Adipose tissue (tissue), 3 donors: ENCODE results near the gene PLXNA3. TPM values are rescaled to one million over a fixed set of nuclear protein-coding genes. Genes with fewer than 3 reads are reported as not detected.

Experiments used
- H3K27ac ChIP-seq: one replicate; pipeline ENCODE4 v1.5.1; 2013; ENCODE audit warnings: low read depth, low read length
- WGBS, 3 donors: extraction: QIAGEN DNeasy Blood & Tissue Kit; methylation state at CpG; one replicate each; pipeline ENCODE4 v1.1.7; 2013; 5-methylcytosine and 5-hydroxymethylcytosine counted together
- polyA plus RNA-seq, 3 donors: library from polyadenylated mRNA; stranded (reverse); fragments of 200-250 nt; gene quantifications; one replicate each; pipeline ENCODE4 v1.2.3, GENCODE V29; 2013
- donor health status: healthy with polysubstance abuse.
- donor health status: Bipolar disorder and iron deficiency.
- donor health status: healthy.

The PLXNA3 gene
- polyA plus RNA-seq, 3 donors, result 6.3 to 11.6 (median 9.7) TPM

DNA sequence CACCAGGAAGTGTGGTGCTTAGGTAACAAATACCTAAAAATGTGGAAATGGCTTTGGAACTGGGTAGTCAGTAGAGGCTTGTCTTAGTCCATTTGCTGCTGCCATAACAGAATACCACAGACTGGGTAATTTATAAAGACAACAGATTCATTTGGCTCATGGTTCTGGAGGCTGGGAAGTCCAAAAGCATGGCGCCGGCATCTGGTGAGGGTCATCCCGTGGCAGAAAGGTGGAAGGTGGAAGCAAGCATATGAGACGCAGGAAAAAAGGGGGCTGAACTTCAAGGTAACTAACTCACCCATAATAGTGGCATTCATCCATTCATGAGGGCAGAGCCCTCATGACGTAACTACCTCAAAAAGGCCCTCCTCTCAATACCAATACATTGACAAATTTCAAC lies 51.4 kb downstream of the PLXNA3 start:
- 92 to 97% (median 95%) methylated on average over 2 to 5 of the region's 5 CpGs for WGBS, 3 donors
- no peak overlapping the region for H3K27ac ChIP-seq

- WGBS, 3 donors, result 54 to 78% (median 67%) methylated on average over 12 of the region's 12 CpGs
- H3K27ac ChIP-seq, result no peak overlapping the region
These were observed 53.7 kb downstream of the PLXNA3 start for GRCh38 chrX:154511761-154512160.

- 87 to 95% (median 94%) methylated on average over 13 to 16 of the region's 16 CpGs for WGBS, 3 donors
- no peak overlapping the region for H3K27ac ChIP-seq
These were observed 54.9 kb downstream of the PLXNA3 start for GRCh38 chrX:154512879-154513553.

GRCh38 chrX:154513716-154514115 lies 55.6 kb downstream of the PLXNA3 start:
- 87 to 93% (median 89%) methylated on average over 2 of the region's 2 CpGs for WGBS, 3 donors

GRCh38 chrX:154515090-154515965 lies 57.2 kb downstream of the PLXNA3 start:
- 16 to 41% (median 22%) methylated on average over 19 to 34 of the region's 34 CpGs for WGBS, 3 donors

More at GRCh38 chrX:154513716-154514115, 55.6 kb downstream of the PLXNA3 start:
- no peak overlapping the region for H3K27ac ChIP-seq

GRCh38 chrX:154515966-154516655 lies 58.0 kb downstream of the PLXNA3 start, which contains the start of gene FAM3A:
Gene FAM3A, minus strand, starts transcription at chrX:154516232. Its CDS starts 460 bp downstream, at chrX:154515772.
- peak within 1 kb of the TSS; percentile 38 for H3K27ac ChIP-seq
- WGBS, 3 donors, result 0 to 38% (median 0%) methylated on average over 15 to 49 of the region's 59 CpGs

More at GRCh38 chrX:154515090-154515965, 57.2 kb downstream of the PLXNA3 start:
- H3K27ac ChIP-seq, result no peak overlapping the region

- 3 to 32% (median 5%) methylated on average over 18 to 19 of the region's 19 CpGs for WGBS, 3 donors
- H3K27ac ChIP-seq, result peak overlapping the region; percentile 38
These were observed 58.6 kb downstream of the PLXNA3 start for GRCh38 chrX:154516656-154517100.

DNA sequence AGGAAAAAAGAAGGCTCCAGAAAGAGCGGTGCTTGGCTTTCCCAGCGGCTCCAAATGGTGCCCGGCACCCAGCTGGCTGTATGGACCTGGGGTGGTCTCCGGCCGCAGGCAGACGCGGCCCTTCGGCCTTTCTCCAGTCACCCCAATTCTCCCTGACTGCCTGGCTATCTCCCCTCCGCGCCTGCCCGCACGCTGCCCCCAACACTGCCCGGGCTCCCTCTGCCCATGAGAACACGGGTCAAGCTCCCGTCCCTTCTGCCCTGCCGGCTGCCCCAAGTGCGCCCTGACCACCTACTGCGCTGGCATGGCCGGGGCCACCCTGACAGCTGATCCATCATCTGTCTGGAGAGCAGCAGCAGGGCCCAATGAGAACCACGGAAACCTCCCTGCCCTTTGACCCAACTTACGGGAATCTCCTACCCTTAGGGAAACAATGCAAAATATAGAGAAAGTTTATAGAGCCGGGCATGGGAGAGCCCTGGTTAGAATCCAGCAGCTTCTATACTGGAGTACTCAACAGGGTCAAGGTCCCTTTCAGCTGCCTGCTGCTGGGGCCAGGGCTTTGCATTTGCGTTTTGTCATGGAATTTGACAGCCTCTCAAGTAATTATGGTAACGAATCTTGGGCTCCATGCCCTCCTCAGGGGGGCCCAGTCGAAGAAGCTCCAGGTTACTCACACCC lies 59.2 kb downstream of the PLXNA3 start:
- H3K27ac ChIP-seq, result no peak overlapping the region
- WGBS, 3 donors, result 21 to 58% (median 56%) methylated on average over 24 to 25 of the region's 25 CpGs

GRCh38 chrX:154519389-154519788 lies 61.3 kb downstream of the PLXNA3 start:
- WGBS, 3 donors, result 93 to 95% (median 94%) methylated on average over 8 of the region's 8 CpGs
- H3K27ac ChIP-seq, result no peak overlapping the region

DNA sequence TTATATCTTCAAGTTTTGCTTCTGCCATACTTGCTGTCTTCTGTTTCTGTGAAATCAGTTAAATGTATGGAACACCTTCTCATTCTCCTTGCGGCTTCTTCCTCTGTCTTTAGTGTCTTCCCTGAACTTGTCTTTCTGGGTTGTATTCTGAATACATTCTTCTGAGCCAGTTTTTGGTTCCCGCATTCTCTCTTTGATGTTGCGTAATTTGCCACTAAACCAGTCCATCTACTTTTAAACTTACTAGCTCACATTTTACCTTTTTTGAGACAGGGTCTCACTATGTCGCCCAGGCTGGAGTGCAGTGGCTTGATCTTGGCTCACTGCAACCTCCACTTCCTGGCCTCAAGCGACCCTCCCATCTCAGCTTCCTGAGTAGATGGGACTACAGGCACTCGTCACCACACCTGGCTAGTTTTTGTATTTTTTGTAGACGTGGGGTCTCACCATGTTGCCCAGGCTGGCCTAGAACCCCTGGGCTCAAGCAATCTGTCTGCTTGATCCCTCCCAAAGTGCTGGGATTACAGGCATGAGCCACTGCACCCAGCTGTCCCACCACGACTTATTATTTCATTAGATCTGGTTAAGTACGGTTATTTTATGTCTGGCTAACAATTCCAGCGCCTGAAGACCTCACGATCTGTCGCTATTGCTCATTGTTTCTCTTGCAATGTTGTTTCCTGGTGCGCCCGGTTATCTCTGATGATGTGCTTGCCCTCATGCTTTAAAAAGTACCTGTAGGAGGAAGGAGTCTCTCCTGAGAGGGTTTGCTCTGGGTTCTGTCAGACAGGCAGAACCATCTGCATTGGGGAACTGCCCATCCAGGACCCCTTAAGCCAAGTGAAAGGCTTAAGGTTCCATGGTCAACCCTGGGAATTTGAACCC lies 67.8 kb downstream of the PLXNA3 start:
- no peak overlapping the region for H3K27ac ChIP-seq
- WGBS, 3 donors, result 78 to 87% (median 79%) methylated on average over 14 of the region's 14 CpGs

DNA sequence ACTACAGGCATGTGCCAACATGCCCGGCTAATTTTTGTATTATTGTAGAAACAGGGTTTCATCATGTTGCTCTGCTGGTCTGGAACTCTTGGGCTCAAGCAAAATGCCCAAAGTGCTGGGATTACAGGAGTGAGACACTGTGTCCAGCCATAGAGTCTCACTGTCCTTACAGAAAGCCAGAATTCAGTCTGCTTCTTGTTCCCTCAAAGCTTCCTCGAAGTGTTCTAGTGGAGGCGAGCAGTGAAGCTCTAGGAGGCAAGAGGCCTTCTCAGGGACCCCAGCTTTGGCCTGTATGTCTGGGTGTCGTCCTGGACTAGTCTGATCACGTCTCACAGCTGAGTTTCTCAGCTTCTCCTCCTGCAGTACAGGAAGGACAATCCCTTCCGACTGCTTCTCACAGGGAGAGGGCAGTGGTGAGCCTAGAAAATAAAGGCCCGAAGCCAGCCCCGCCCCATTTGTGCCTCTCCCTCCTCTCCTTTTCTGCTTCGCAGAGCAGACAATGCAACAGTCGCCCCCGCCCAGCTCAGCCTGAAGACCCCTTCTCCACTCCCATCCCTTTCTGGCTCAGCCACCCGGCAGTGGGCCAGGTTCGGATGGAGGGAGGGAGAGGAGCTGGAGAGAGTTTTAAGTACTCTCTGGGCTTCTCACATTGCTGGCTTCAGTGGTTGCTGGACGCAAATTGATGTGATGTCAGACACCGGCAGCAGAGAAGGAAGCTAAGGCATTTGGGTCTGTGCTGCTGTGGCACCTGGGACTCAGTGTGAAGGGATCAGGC lies 69.0 kb downstream of the PLXNA3 start:
- WGBS, 3 donors, result 5 to 22% (median 7%) methylated on average over 11 to 15 of the region's 15 CpGs
- no peak overlapping the region for H3K27ac ChIP-seq

Other genes starting within 250 kb of the PLXNA3 start
- gene OPN1MW2, start 238.5 kb upstream of the PLXNA3 start, polyA plus RNA-seq, result not detected
- not detected for gene OPN1MW3, start 200.7 kb upstream of the PLXNA3 start, polyA plus RNA-seq
- gene TEX28, start 163.2 kb upstream of the PLXNA3 start, polyA plus RNA-seq, result not detected
- gene TKTL1, start 162.5 kb upstream of the PLXNA3 start, polyA plus RNA-seq, result under 1 TPM; 0.05 to 0.40 (median 0.11) TPM
- 100 to 1,000 TPM; 118 to 552 (median 446) TPM for gene FLNA, start 83.6 kb upstream of the PLXNA3 start, polyA plus RNA-seq
- 100 to 1,000 TPM in 1 of 3 donors, 10 to 100 TPM in 2; 66.4 to 115 (median 90.5) TPM for gene EMD, start 79.0 kb upstream of the PLXNA3 start, polyA plus RNA-seq
- 1,000 to 10,000 TPM; 6,483 to 8,176 (median 7,781) TPM for gene RPL10, start 59.9 kb upstream of the PLXNA3 start, polyA plus RNA-seq
- gene DNASE1L1, start 49.0 kb upstream of the PLXNA3 start, polyA plus RNA-seq, result 10 to 100 TPM in 2 of 3 donors, 1 to 10 TPM in 1; 7.5 to 26.6 (median 18.6) TPM
- 10 to 100 TPM; 22.4 to 45.8 (median 35.2) TPM for gene TAFAZZIN, start 46.7 kb upstream of the PLXNA3 start, polyA plus RNA-seq
- 10 to 100 TPM; 30.9 to 68.7 (median 45.9) TPM for gene ATP6AP1, start 29.6 kb upstream of the PLXNA3 start, polyA plus RNA-seq
- gene GDI1, start 21.1 kb upstream of the PLXNA3 start, polyA plus RNA-seq, result 10 to 100 TPM; 50.7 to 95.3 (median 94.8) TPM
- 100 to 1,000 TPM in 2 of 3 donors, 10 to 100 TPM in 1; 52.0 to 111 (median 106) TPM for gene FAM50A, start 14.1 kb upstream of the PLXNA3 start, polyA plus RNA-seq
- 10 to 100 TPM; 20.6 to 30.0 (median 23.1) TPM for gene LAGE3, start 21.0 kb downstream of the PLXNA3 start, polyA plus RNA-seq
- 10 to 100 TPM; 20.6 to 35.4 (median 24.3) TPM for gene UBL4A, start 28.3 kb downstream of the PLXNA3 start, polyA plus RNA-seq
- 10 to 100 TPM; 19.4 to 26.7 (median 25.0) TPM for gene SLC10A3, start 32.3 kb downstream of the PLXNA3 start, polyA plus RNA-seq
- 10 to 100 TPM; 48.9 to 61.5 (median 49.3) TPM for gene FAM3A, start 58.0 kb downstream of the PLXNA3 start, polyA plus RNA-seq
- gene G6PD, start 88.6 kb downstream of the PLXNA3 start, polyA plus RNA-seq, result 10 to 100 TPM; 17.6 to 88.4 (median 33.6) TPM
- 10 to 100 TPM; 10.6 to 29.0 (median 20.2) TPM for gene IKBKG, start 89.3 kb downstream of the PLXNA3 start, polyA plus RNA-seq
- gene CTAG1A, start 126.9 kb downstream of the PLXNA3 start, polyA plus RNA-seq, result under 1 TPM in 1 of 3 donors, not detected in 2; 0.51 TPM
- gene CTAG1B, start 161.0 kb downstream of the PLXNA3 start, polyA plus RNA-seq, result under 1 TPM in 1 of 3 donors, not detected in 2; 0.59 TPM
- 1 to 10 TPM in 1 of 3 donors, not detected in 2; 8.5 TPM for gene CTAG2, start 195.3 kb downstream of the PLXNA3 start, polyA plus RNA-seq